Astrocyte of the cerebellum (primary cell): Measurements from ENCODE around the gene GNAI1.

ENCODE experiments used
- DNase-seq: peaks from one replicate; pipeline ENCODE4 v3.0.0-alpha.2; 2011; ENCODE audit warnings: low read depth
- H3K4me3 ChIP-seq: 2 replicates; pipeline ENCODE4 v1.5.1; 2011; ENCODE audit warnings: mild to moderate bottlenecking, low read depth, low read length, moderate library complexity
- in situ Hi-C: cut with HindIII; loops from 2 replicates; pipeline ENCODE4 v1.10.0; 2017; ENCODE audit warnings: low sequenced_read_pairs
- TF ChIP-seq, protein P1 (sequence below): IDR thresholded peaks from 2 replicates; pipeline ENCODE4 v1.5.1; 2012; ENCODE audit warnings: low read length, low read depth, moderate library complexity, mild to moderate bottlenecking; ENCODE audit errors: missing control alignments

GNAI1 gene

DNA sequence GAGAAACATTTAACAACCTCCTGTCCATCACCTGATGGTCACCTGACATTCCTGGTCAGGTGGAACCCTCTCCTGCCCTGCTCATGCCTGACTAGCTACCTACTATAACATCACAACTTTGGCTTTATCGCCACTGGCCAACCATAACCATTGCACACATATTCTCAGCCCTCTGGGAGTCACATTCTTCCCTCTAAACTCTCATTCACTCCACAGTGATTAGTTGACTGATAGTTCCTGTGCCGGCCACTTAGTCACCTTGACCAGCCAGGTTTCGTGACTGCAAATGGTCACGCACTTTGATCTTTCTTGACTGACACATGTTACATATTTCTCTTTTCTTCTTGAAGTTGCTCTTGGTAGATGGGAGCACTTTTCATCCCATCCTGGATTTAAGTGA, 50.1 kb downstream of the GNAI1 start:
- DNase-seq: no peak
- TF ChIP-seq, protein P1, sequence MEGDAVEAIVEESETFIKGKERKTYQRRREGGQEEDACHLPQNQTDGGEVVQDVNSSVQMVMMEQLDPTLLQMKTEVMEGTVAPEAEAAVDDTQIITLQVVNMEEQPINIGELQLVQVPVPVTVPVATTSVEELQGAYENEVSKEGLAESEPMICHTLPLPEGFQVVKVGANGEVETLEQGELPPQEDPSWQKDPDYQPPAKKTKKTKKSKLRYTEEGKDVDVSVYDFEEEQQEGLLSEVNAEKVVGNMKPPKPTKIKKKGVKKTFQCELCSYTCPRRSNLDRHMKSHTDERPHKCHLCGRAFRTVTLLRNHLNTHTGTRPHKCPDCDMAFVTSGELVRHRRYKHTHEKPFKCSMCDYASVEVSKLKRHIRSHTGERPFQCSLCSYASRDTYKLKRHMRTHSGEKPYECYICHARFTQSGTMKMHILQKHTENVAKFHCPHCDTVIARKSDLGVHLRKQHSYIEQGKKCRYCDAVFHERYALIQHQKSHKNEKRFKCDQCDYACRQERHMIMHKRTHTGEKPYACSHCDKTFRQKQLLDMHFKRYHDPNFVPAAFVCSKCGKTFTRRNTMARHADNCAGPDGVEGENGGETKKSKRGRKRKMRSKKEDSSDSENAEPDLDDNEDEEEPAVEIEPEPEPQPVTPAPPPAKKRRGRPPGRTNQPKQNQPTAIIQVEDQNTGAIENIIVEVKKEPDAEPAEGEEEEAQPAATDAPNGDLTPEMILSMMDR: no peak
- in situ Hi-C loops: no loop called here
- no peak overlapping the region for H3K4me3 ChIP-seq

DNA sequence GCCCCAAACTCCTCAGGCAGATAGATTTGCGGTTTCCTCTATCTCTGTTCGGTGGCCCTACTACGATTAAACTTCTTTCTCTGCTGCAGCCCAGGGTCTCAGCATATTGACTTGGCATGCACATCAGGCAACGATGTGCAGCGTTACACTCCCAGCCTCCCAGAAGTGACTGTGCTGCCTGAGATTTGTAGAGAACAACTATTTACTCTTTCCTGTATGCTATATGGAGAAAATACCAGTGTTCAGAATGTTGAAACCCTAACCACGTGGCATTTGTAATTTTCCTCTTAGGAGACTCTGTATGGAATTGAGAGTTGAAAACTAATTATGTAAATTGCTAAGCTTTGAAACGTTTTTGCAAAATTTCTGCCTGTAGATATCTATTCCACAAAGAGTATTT, 50.9 kb downstream of the GNAI1 start:
- TF ChIP-seq, protein P1: no peak
- no peak overlapping the region for H3K4me3 ChIP-seq
- in situ Hi-C loops: no loop called here
- no peak for DNase-seq

DNA sequence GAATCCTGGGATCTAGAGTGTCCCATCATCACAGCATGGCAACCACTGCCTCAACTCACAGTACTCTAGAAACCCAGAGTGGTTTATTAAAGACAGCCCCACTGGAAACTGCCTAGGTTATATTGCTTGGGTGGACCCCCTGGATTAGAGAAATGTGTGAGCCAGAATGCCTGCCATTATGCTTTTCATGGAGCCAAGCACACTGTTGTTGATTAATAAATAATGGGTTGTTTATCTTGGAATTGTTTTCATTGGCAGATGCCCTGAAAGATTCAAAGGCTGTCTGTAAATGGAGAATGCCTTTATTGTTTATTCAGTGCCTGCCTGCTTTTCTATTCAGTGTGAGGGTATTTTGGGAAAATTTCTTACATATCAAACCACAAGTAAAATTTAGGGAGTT, 52.1 kb downstream of the GNAI1 start:
- DNase-seq: no peak
- in situ Hi-C loops: no loop called here

DNA sequence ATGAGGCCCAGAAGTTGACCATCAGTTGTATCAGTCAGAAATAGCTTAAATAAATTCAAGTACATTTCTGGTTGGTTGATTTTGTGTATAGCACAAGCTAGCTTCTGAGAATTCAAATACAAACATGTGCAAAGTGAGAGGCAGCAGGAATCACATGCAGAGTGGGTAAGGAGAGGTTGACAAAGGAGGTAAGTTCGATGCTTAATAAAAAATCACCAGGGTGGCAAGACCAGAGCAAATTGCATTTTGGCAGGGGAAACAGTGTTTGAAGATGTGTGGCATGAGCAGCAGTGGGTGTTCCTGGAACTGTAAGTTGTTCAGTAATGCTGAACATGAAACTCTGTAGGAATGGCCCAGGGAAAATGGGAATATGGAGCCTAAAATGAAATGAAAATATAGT, 52.6 kb downstream of the GNAI1 start:
- TF ChIP-seq, protein P1: no peak
- H3K4me3 ChIP-seq: no peak overlapping the region
- no peak for DNase-seq
- in situ Hi-C loops: no loop called here

More for the DNA sequence above, 52.1 kb downstream of the GNAI1 start:
- no peak overlapping the region for H3K4me3 ChIP-seq
- TF ChIP-seq, protein P1: no peak

DNA sequence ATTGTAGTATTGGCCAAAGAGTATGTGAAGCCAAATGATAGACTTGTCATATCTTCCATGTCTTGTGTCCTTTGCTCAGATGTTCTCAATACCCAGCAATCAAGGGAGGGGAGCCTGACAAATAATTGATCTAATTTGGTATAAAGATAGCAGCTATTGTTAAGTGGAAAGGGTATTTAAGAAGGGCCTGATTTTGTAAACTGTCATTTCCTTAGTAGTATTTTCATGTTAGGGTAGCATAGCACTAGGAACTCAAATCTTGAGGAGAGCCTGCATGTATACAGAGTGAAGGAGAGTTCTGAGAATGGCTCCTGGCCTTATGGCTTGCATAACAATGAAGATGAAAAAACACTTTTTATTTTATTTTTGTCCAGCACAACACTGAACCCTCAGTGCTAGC, 53.1 kb downstream of the GNAI1 start:
- H3K4me3 ChIP-seq: no peak overlapping the region
- TF ChIP-seq, protein P1: no peak
- DNase-seq: no peak
- in situ Hi-C loops: no loop called here

DNA sequence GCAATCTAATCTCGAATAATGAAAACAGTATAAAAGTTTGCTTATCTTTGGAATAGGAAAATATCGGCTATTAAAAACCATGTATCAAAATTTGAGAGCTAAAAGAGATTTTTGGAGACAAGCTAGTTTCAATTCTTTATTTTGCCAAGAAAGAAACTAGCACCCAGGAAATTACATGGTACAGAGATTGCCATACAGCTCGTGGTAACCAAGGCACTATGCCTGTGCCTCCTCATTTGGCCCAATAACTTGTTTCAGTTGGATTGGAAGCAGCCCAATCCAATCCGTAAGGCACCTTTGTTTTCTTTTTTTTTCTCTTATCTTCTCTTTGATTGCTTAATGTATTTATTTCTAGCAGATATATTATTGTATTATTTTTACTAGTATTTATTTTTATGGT, 55.0 kb downstream of the GNAI1 start:
- no peak overlapping the region for H3K4me3 ChIP-seq
- no peak for DNase-seq
- in situ Hi-C loops: loop anchor here (5.0 kb wide), 1 partner anchor 52 kb away; no protein-coding TSS in a partner anchor
- TF ChIP-seq, protein P1: no peak

DNA sequence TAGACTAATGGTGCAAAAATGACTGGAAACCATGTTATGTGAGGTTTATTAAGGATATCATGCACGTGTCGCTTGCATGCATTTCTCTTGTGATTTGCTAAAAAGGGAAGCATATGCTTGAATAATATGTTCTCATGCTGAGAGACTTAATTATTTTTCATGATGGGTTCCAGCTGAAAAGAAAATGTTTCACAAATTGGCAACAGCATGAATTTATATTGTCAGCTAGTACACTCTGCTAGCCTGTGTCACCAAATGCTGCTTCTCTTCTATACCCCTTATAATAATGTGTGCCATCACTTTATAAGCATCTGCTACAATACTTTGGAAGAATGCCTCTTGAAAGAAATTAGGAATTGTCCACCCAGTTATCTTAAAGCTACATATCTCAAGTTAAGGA, 63.0 kb downstream of the GNAI1 start:
- TF ChIP-seq, protein P1: no peak
- no peak overlapping the region for H3K4me3 ChIP-seq
- in situ Hi-C loops: no loop called here
- DNase-seq: no peak
